ENCODE data around the gene ATG16L1.
A peak's percentile ranks its signal among the peaks of the same experiment; 100 is the strongest.

GRCh38 chr2:233251306-233252116 is at the start of gene ATG16L1:
- TF ChIP-seq, protein P1, sequence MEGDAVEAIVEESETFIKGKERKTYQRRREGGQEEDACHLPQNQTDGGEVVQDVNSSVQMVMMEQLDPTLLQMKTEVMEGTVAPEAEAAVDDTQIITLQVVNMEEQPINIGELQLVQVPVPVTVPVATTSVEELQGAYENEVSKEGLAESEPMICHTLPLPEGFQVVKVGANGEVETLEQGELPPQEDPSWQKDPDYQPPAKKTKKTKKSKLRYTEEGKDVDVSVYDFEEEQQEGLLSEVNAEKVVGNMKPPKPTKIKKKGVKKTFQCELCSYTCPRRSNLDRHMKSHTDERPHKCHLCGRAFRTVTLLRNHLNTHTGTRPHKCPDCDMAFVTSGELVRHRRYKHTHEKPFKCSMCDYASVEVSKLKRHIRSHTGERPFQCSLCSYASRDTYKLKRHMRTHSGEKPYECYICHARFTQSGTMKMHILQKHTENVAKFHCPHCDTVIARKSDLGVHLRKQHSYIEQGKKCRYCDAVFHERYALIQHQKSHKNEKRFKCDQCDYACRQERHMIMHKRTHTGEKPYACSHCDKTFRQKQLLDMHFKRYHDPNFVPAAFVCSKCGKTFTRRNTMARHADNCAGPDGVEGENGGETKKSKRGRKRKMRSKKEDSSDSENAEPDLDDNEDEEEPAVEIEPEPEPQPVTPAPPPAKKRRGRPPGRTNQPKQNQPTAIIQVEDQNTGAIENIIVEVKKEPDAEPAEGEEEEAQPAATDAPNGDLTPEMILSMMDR (IDR thresholded peaks at IDR 0.05), result peak; percentile 76 to 88 (median 84)
- peak; percentile 77 to 83 for TF ChIP-seq POLR2A (IDR thresholded peaks at IDR 0.05)
